Neural progenitor cell (in vitro differentiated cells): ENCODE results near the gene RBMS1. TPM values are rescaled to one million over a fixed set of nuclear protein-coding genes. Genes with fewer than 3 reads are reported as not detected.

ENCODE experiments used
- DNase-seq: peaks from one replicate; pipeline ENCODE4 v3.0.0-alpha.2; 2016; ENCODE audit warnings: low spot score
- H2AFZ ChIP-seq: fragments of 200-600 bp; sonication (generic); replicated peaks from 2 replicates; pipeline ENCODE4 v1.6.1; 2016; ENCODE audit warnings: antibody characterized with exemption
- H3F3A ChIP-seq: fragments of 200-600 bp; sonication (generic); 2 replicates; pipeline ENCODE4 v1.6.1; 2016; ENCODE audit warnings: antibody characterized with exemption, low read depth
- H3K27ac ChIP-seq: fragments of 200-600 bp; sonication (generic); 2 replicates; pipeline ENCODE4 v1.5.1; 2016; ENCODE audit warnings: mild to moderate bottlenecking
- H3K27me3 ChIP-seq: fragments of 200-600 bp; sonication (generic); 2 replicates; pipeline ENCODE4 v1.6.1; 2016; ENCODE audit warnings: mild to moderate bottlenecking, moderate library complexity
- H3K36me3 ChIP-seq: fragments of 200-600 bp; sonication (generic); 2 replicates; pipeline ENCODE4 v1.5.1; 2016
- H3K4me1 ChIP-seq: fragments of 200-600 bp; sonication (generic); 2 replicates; pipeline ENCODE4 v1.6.1; 2016; ENCODE audit warnings: mixed run types
- H3K4me2 ChIP-seq: fragments of 200-600 bp; sonication (generic); 2 replicates; pipeline ENCODE4 v1.6.1; 2016
- H3K4me3 ChIP-seq: fragments of 200-600 bp; sonication (generic); 2 replicates; pipeline ENCODE4 v1.5.1; 2016
- H3K79me2 ChIP-seq: fragments of 200-600 bp; sonication (generic); 2 replicates; pipeline ENCODE4 v1.6.1; 2016; ENCODE audit warnings: low read depth
- H3K9ac ChIP-seq: fragments of 200-600 bp; sonication (generic); 2 replicates; pipeline ENCODE4 v1.6.1; 2016
- H3K9me3 ChIP-seq: fragments of 200-600 bp; sonication (generic); 2 replicates; pipeline ENCODE4 v1.5.1; 2016; ENCODE audit warnings: low read depth
- H4K20me1 ChIP-seq: fragments of 200-600 bp; sonication (generic); 2 replicates; pipeline ENCODE4 v1.6.1; 2016; ENCODE audit warnings: low read depth
- H3K27ac Mint-ChIP-seq: 3 replicates; pipeline ENCODE4 v1.8.0; 2021; ENCODE audit warnings: mixed read lengths
- H3K27me3 Mint-ChIP-seq: 2 replicates; pipeline ENCODE4 v1.8.0; 2022; ENCODE audit warnings: low read depth, mild to moderate bottlenecking, inconsistent platforms, moderate library complexity, mixed read lengths; ENCODE audit not compliant: insufficient read depth
- H3K36me3 Mint-ChIP-seq: 3 replicates; pipeline ENCODE4 v1.8.0; 2021; ENCODE audit warnings: mixed read lengths
- H3K4me1 Mint-ChIP-seq: 3 replicates; pipeline ENCODE4 v1.8.0; 2021; ENCODE audit warnings: mixed read lengths
- H3K4me3 Mint-ChIP-seq: 3 replicates; pipeline ENCODE4 v1.8.0; 2021; ENCODE audit warnings: mild to moderate bottlenecking, moderate library complexity, mixed read lengths
- H3K9me3 Mint-ChIP-seq: 3 replicates; pipeline ENCODE4 v1.8.0; 2020; ENCODE audit warnings: mixed read lengths
- EZH2 ChIP-seq: fragments of 200-600 bp; sonication (generic); IDR thresholded peaks from 2 replicates; pipeline ENCODE4 v1.6.1; 2017; ENCODE audit warnings: antibody characterized with exemption, mild to moderate bottlenecking, moderate library complexity
- EZH2phosphoT487 ChIP-seq: fragments of 200-600 bp; sonication (generic); IDR thresholded peaks from 2 replicates; pipeline ENCODE4 v1.6.1; 2017; ENCODE audit warnings: antibody characterized with exemption
- total RNA-seq: library from RNA; depleted of rRNA; stranded (reverse); fragments of >200 nt; gene quantifications from 2 replicates; pipeline ENCODE4 v1.2.3, GENCODE V29; 2015; ENCODE audit warnings: low replicate concordance
- TF ChIP-seq, protein P1 (sequence below): fragments of 200-600 bp; sonication (generic); IDR thresholded peaks from 2 replicates; pipeline ENCODE4 v1.5.1; 2017; ENCODE audit warnings: antibody characterized with exemption, mild to moderate bottlenecking

RBMS1 gene
- total RNA-seq, 1 donor from 2014 or later = 101 TPM

GRCh38 chr2:160517731-160518130 lies 24.1 kb upstream of the RBMS1 start:
- H4K20me1 ChIP-seq = no peaks in the 10 kb centered on the region
- Mint-ChIP-seq H3K9me3 (no peaks in the 10 kb centered on the region), H3K4me3 (no peak overlapping the region), H3K27me3 (no peaks in the 10 kb centered on the region), H3K36me3 (no peaks in the 10 kb centered on the region), H3K4me1 (peaks cover 2% of the 10 kb centered on the region), H3K27ac (no peak overlapping the region)
- no peaks in the 10 kb centered on the region for H3F3A ChIP-seq
- H3K27ac ChIP-seq = no peak overlapping the region
- H3K9ac ChIP-seq = no peak overlapping the region
- H2AFZ ChIP-seq = no peak overlapping the region
- H3K4me1 ChIP-seq = no peaks in the 10 kb centered on the region
- no peak overlapping the region for H3K4me3 ChIP-seq
- no peaks in the 10 kb centered on the region for H3K36me3 ChIP-seq
- no peaks in the 10 kb centered on the region for H3K27me3 ChIP-seq
- no peaks in the 10 kb centered on the region for H3K9me3 ChIP-seq
- TF ChIP-seq, protein P1, sequence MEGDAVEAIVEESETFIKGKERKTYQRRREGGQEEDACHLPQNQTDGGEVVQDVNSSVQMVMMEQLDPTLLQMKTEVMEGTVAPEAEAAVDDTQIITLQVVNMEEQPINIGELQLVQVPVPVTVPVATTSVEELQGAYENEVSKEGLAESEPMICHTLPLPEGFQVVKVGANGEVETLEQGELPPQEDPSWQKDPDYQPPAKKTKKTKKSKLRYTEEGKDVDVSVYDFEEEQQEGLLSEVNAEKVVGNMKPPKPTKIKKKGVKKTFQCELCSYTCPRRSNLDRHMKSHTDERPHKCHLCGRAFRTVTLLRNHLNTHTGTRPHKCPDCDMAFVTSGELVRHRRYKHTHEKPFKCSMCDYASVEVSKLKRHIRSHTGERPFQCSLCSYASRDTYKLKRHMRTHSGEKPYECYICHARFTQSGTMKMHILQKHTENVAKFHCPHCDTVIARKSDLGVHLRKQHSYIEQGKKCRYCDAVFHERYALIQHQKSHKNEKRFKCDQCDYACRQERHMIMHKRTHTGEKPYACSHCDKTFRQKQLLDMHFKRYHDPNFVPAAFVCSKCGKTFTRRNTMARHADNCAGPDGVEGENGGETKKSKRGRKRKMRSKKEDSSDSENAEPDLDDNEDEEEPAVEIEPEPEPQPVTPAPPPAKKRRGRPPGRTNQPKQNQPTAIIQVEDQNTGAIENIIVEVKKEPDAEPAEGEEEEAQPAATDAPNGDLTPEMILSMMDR = no peak
- TF ChIP-seq EZH2 = no peak
- no peak for TF ChIP-seq EZH2phosphoT487
- H3K79me2 ChIP-seq = no peaks in the 10 kb centered on the region
- no peak for DNase-seq
- no peak overlapping the region for H3K4me2 ChIP-seq

GRCh38 chr2:160516547-160517365 lies 23.1 kb upstream of the RBMS1 start:
- H2AFZ ChIP-seq = no peak overlapping the region
- Mint-ChIP-seq H3K27me3 (no peaks in the 10 kb centered on the region), H3K36me3 (no peaks in the 10 kb centered on the region), H3K9me3 (no peaks in the 10 kb centered on the region), H3K4me3 (no peak overlapping the region), H3K27ac (no peak overlapping the region), H3K4me1 (peaks cover 2% of the 10 kb centered on the region)
- no peaks in the 10 kb centered on the region for H3F3A ChIP-seq
- H3K9me3 ChIP-seq = no peaks in the 10 kb centered on the region
- TF ChIP-seq EZH2 (no peak), EZH2phosphoT487 (no peak)
- TF ChIP-seq, protein P1 = no peak
- H4K20me1 ChIP-seq = no peaks in the 10 kb centered on the region
- H3K27ac ChIP-seq = no peak overlapping the region
- no peak overlapping the region for H3K4me3 ChIP-seq
- no peak overlapping the region for H3K9ac ChIP-seq
- DNase-seq = no peak
- no peak overlapping the region for H3K4me2 ChIP-seq
- H3K27me3 ChIP-seq = no peaks in the 10 kb centered on the region
- H3K36me3 ChIP-seq = no peaks in the 10 kb centered on the region
- H3K79me2 ChIP-seq = no peaks in the 10 kb centered on the region
- no peaks in the 10 kb centered on the region for H3K4me1 ChIP-seq

- no peak overlapping the region for H3K9ac ChIP-seq
- H3K27ac Mint-ChIP-seq = no peak overlapping the region
- no peaks in the 10 kb centered on the region for H3K36me3 Mint-ChIP-seq
- H3K27me3 Mint-ChIP-seq = peaks cover under 1% of the 10 kb centered on the region
- no peak overlapping the region for H2AFZ ChIP-seq
- H3K4me3 ChIP-seq = no peak overlapping the region
- no peak overlapping the region for H3K4me2 ChIP-seq
- TF ChIP-seq EZH2phosphoT487 (no peak), EZH2 (no peak)
- TF ChIP-seq, protein P1 = no peak
- no peak overlapping the region for H3K4me3 Mint-ChIP-seq
- DNase-seq = no peak
- H4K20me1 ChIP-seq = no peaks in the 10 kb centered on the region
- H3K27me3 ChIP-seq = no peaks in the 10 kb centered on the region
- no peaks in the 10 kb centered on the region for H3K9me3 ChIP-seq
- peaks cover 2% of the 10 kb centered on the region for H3K4me1 Mint-ChIP-seq
- H3K4me1 ChIP-seq = no peaks in the 10 kb centered on the region
- no peak overlapping the region for H3K27ac ChIP-seq
- no peaks in the 10 kb centered on the region for H3K9me3 Mint-ChIP-seq
- H3K79me2 ChIP-seq = no peaks in the 10 kb centered on the region
- no peaks in the 10 kb centered on the region for H3F3A ChIP-seq
- H3K36me3 ChIP-seq = no peaks in the 10 kb centered on the region
These were observed 21.5 kb upstream of the RBMS1 start for GRCh38 chr2:160515120-160515519.
